ENCODE measurements around the gene ZNF175.

The ZNF175 gene

GRCh38 chr19:51550848-51551672, 20.0 kb upstream of the ZNF175 start:
- no peak for DNase-seq

- no peak for DNase-seq
Measured at GRCh38 chr19:51551673-51552432, 19.2 kb upstream of the ZNF175 start.

GRCh38 chr19:51552608-51552995, 18.5 kb upstream of the ZNF175 start:
- DNase-seq, result no peak

GRCh38 chr19:51552996-51553725, 17.9 kb upstream of the ZNF175 start:
- no peak for DNase-seq

GRCh38 chr19:51559240-51559639, 11.8 kb upstream of the ZNF175 start:
- DNase-seq, result no peak

- no peak for DNase-seq
Measured at GRCh38 chr19:51560339-51560738, 10.7 kb upstream of the ZNF175 start.

- DNase-seq, result no peak
Measured at GRCh38 chr19:51564791-51565190, 6.3 kb upstream of the ZNF175 start.

GRCh38 chr19:51565583-51565982, 5.5 kb upstream of the ZNF175 start:
- no peak for DNase-seq

GRCh38 chr19:51566489-51567100, 4.5 kb upstream of the ZNF175 start:
- DNase-seq, result no peak

GRCh38 chr19:51567583-51567982, 3.5 kb upstream of the ZNF175 start:
- no peak for DNase-seq

- DNase-seq, result no peak
Measured at GRCh38 chr19:51568456-51568855, 2.6 kb upstream of the ZNF175 start.

- no peak for DNase-seq
Measured at GRCh38 chr19:51571599-51571998, 516 bp downstream of the ZNF175 start.

- no peak for DNase-seq
Measured at GRCh38 chr19:51572410-51572809, 1.3 kb downstream of the ZNF175 start.

GRCh38 chr19:51572908-51573307, 1.8 kb downstream of the ZNF175 start:
- DNase-seq, result no peak

- DNase-seq, result no peak
Measured at GRCh38 chr19:51573331-51573730, 2.2 kb downstream of the ZNF175 start.

- no peak for DNase-seq
Measured at GRCh38 chr19:51576850-51577249, 5.8 kb downstream of the ZNF175 start.

- DNase-seq, result no peak
Measured at GRCh38 chr19:51586103-51586728, 15.1 kb downstream of the ZNF175 start.

GRCh38 chr19:51586799-51587198, 15.7 kb downstream of the ZNF175 start:
- DNase-seq, result no peak

GRCh38 chr19:51587264-51588191, 16.4 kb downstream of the ZNF175 start:
- DNase-seq, result no peak

GRCh38 chr19:51589511-51589910, 18.4 kb downstream of the ZNF175 start:
- no peak for DNase-seq

- no peak for DNase-seq
Measured at GRCh38 chr19:51590441-51590840, 19.4 kb downstream of the ZNF175 start.

Measured in GOT3 (cell line).